22Rv1 (cell line): ENCODE results near the gene NCF2.

Experiments used
- CTCF ChIP-seq: fragments of 450-650 bp; IDR thresholded peaks from 2 replicates; pipeline ENCODE4 v1.5.1; 2017; ENCODE audit warnings: mild to moderate bottlenecking
- ZFX ChIP-seq: fragments of 450-650 bp; IDR thresholded peaks from 2 replicates; pipeline ENCODE4 v1.6.1; 2017; ENCODE audit warnings: antibody characterized with exemption, borderline replicate concordance

GRCh38 chr1:183604815-183605214, 14.6 kb upstream of the NCF2 start:
- TF ChIP-seq CTCF = no peak
- no peak for TF ChIP-seq ZFX
